Nephron progenitor cell (in vitro differentiated cells): ENCODE measurements around the gene TP53TG5.
A peak's percentile ranks its signal among the peaks of the same experiment; 100 is the strongest.

Experiments used
- DNase-seq: peaks from one replicate; pipeline ENCODE4 v3.0.0; 2021
- H3K27ac Mint-ChIP-seq: 2 replicates; pipeline ENCODE4 v1.8.0; 2021; ENCODE audit warnings: mild to moderate bottlenecking, moderate library complexity, mixed read lengths
- H3K27me3 Mint-ChIP-seq: 2 replicates; pipeline ENCODE4 v1.8.0; 2021; ENCODE audit warnings: mild to moderate bottlenecking, low read depth, mixed read lengths; ENCODE audit not compliant: poor library complexity
- H3K36me3 Mint-ChIP-seq: 2 replicates; pipeline ENCODE4 v1.8.0; 2021; ENCODE audit warnings: low read depth, mixed read lengths
- H3K4me1 Mint-ChIP-seq: 2 replicates; pipeline ENCODE4 v1.8.0; 2021; ENCODE audit warnings: mixed read lengths
- H3K4me3 Mint-ChIP-seq: 2 replicates; pipeline ENCODE4 v1.8.0; 2021; ENCODE audit warnings: mild to moderate bottlenecking, moderate library complexity, mixed read lengths
- H3K9me3 Mint-ChIP-seq: 2 replicates; pipeline ENCODE4 v1.8.0; 2021; ENCODE audit warnings: mild to moderate bottlenecking, moderate library complexity, mixed read lengths
- CTCF ChIP-seq: fragments of 200-600 bp; sonication (generic); IDR thresholded peaks from 2 replicates; pipeline ENCODE4 v1.5.0; 2021; ENCODE audit warnings: antibody characterized with exemption

TP53TG5 gene

GRCh38 chr20:45344168-45344860 is 33.8 kb downstream of the TP53TG5 start:
- Mint-ChIP-seq H3K4me1 (peaks cover 85% of the 10 kb centered on the region), H3K27ac (peak overlapping the region; percentile 57), H3K27me3 (peaks cover 3% of the 10 kb centered on the region), H3K4me3 (peak overlapping the region; percentile 63), H3K36me3 (peaks cover 4% of the 10 kb centered on the region), H3K9me3 (no peaks in the 10 kb centered on the region)
- no peak for TF ChIP-seq CTCF
- no peak for DNase-seq

- Mint-ChIP-seq H3K27ac (peak overlapping the region; percentile 72), H3K9me3 (no peaks in the 10 kb centered on the region), H3K4me3 (peak overlapping the region; percentile 76), H3K36me3 (peaks cover 4% of the 10 kb centered on the region), H3K27me3 (peaks cover 3% of the 10 kb centered on the region), H3K4me1 (peaks cover 92% of the 10 kb centered on the region)
- DNase-seq, result no peak
- no peak for TF ChIP-seq CTCF
Observed at GRCh38 chr20:45343532-45344167, 34.5 kb downstream of the TP53TG5 start.

GRCh38 chr20:45342855-45343531 is 35.1 kb downstream of the TP53TG5 start:
- DNase-seq, result no peak
- H3K4me3 Mint-ChIP-seq, result peak overlapping the region; percentile 76
- no peak for TF ChIP-seq CTCF
- no peaks in the 10 kb centered on the region for H3K9me3 Mint-ChIP-seq
- H3K27ac Mint-ChIP-seq, result peak overlapping the region; percentile 94
- H3K27me3 Mint-ChIP-seq, result peaks cover 3% of the 10 kb centered on the region
- peaks cover 4% of the 10 kb centered on the region for H3K36me3 Mint-ChIP-seq
- peaks cover 98% of the 10 kb centered on the region for H3K4me1 Mint-ChIP-seq

- Mint-ChIP-seq H3K9me3 (no peaks in the 10 kb centered on the region), H3K4me3 (peak overlapping the region; percentile 76), H3K36me3 (peaks cover 4% of the 10 kb centered on the region), H3K27me3 (peaks cover 3% of the 10 kb centered on the region), H3K4me1 (peaks cover 100% of the 10 kb centered on the region), H3K27ac (peak overlapping the region; percentile 94)
- TF ChIP-seq CTCF, result no peak
- DNase-seq, result peak; percentile 48
Observed at GRCh38 chr20:45341939-45342854, 35.9 kb downstream of the TP53TG5 start.

- Mint-ChIP-seq H3K4me1 (peaks cover 100% of the 10 kb centered on the region), H3K27me3 (peaks cover 6% of the 10 kb centered on the region), H3K9me3 (no peaks in the 10 kb centered on the region), H3K27ac (peak overlapping the region; percentile 94), H3K4me3 (peak overlapping the region; percentile 76), H3K36me3 (peaks cover 4% of the 10 kb centered on the region)
- TF ChIP-seq CTCF, result no peak
- DNase-seq, result peak; percentile 37
Observed at GRCh38 chr20:45341579-45341938, 36.6 kb downstream of the TP53TG5 start.
